ENCODE measurements around the gene KIF4A.
"Not testable (repeated sequence)": the region's sequence is repeated elsewhere in the genome, so short reads cannot be mapped to it uniquely, and the experiment has no call there.

Gene KIF4A

DNA sequence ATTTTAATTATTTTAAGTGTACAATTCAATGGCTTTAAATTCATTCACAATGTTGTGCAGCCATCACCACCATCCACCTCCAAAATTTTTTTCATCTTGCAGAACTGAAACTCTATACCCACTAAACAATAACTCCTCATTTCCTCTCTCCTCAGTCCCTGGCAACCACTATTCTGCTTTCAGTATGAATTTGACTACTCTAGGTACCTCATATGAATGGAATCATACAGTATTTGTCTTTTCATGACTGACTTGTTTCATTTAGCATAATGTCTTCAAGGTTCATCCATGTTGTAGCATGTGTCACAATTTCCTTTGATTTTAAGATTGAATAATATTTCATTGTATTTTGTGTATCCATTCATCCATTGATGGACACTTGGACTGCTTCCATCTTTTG, 46.9 kb downstream of the KIF4A start:
- no peaks in the 10 kb centered on the region for H3K4me1 ChIP-seq
- H3K36me3 ChIP-seq: no peaks in the 10 kb centered on the region
- TF ChIP-seq, protein P1, sequence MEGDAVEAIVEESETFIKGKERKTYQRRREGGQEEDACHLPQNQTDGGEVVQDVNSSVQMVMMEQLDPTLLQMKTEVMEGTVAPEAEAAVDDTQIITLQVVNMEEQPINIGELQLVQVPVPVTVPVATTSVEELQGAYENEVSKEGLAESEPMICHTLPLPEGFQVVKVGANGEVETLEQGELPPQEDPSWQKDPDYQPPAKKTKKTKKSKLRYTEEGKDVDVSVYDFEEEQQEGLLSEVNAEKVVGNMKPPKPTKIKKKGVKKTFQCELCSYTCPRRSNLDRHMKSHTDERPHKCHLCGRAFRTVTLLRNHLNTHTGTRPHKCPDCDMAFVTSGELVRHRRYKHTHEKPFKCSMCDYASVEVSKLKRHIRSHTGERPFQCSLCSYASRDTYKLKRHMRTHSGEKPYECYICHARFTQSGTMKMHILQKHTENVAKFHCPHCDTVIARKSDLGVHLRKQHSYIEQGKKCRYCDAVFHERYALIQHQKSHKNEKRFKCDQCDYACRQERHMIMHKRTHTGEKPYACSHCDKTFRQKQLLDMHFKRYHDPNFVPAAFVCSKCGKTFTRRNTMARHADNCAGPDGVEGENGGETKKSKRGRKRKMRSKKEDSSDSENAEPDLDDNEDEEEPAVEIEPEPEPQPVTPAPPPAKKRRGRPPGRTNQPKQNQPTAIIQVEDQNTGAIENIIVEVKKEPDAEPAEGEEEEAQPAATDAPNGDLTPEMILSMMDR (IDR thresholded peaks at IDR 0.05; ENCODE audit: low read depth, low read length): no peak
- H3K27me3 ChIP-seq: no peaks in the 10 kb centered on the region
- DNase-seq: no peak
- no peaks in the 10 kb centered on the region for H3K9me3 ChIP-seq
- H3K4me3 ChIP-seq (ENCODE audit: low read depth, low read length): no peak overlapping the region

DNA sequence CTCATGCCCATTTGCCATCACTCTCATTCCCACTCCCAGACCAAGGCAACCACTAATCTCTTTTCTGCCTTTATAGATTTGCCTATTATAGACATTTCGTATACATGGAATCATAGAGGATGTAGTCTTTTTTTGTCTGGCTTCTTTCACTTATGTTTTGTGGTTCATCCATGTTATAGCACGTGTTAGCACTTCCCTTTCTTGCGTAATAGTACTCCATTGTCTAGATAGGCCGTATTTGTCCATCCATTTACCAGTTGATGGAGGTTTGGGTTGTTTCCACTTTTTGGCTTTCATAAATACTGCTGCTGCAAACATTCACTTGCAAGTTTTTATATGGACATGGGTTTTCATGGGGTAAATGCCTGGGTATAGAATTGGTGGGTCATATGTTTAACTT, 48.4 kb downstream of the KIF4A start:
- no peaks in the 10 kb centered on the region for H3K27me3 ChIP-seq
- no peaks in the 10 kb centered on the region for H3K4me1 ChIP-seq
- H3K4me3 ChIP-seq (ENCODE audit: low read depth, low read length): no peak overlapping the region
- H3K9me3 ChIP-seq: no peaks in the 10 kb centered on the region
- DNase-seq: no peak
- no peaks in the 10 kb centered on the region for H3K36me3 ChIP-seq
- TF ChIP-seq, protein P1 (IDR thresholded peaks at IDR 0.05; ENCODE audit: low read depth, low read length): no peak

DNA sequence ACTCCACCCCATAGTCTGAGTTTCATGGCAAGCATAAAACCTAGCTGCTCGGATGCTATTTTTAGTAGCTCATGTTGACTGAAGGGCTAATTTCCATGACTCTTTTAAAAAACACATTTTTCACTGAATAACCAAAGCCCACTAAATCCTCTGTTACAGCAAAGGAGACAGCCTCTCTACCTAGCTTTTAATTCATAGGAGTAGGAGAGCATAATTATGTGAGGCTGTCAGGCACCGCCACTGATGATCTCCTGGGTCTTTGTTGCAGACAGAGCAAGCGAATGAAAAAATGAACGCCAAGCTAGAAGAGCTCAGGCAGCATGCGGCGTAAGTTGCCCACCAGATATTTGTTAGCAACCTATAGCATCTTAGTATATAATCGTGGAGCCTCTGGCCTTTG, 53.5 kb downstream of the KIF4A start:
- DNase-seq: no peak
- Histone ChIP-seq H3K27me3 (no peaks in the 10 kb centered on the region), H3K9me3 (no peaks in the 10 kb centered on the region), H3K4me3 (ENCODE audit: low read depth, low read length) (no peak overlapping the region), H3K36me3 (no peaks in the 10 kb centered on the region), H3K4me1 (no peaks in the 10 kb centered on the region)
- TF ChIP-seq, protein P1 (IDR thresholded peaks at IDR 0.05; ENCODE audit: low read depth, low read length): no peak

DNA sequence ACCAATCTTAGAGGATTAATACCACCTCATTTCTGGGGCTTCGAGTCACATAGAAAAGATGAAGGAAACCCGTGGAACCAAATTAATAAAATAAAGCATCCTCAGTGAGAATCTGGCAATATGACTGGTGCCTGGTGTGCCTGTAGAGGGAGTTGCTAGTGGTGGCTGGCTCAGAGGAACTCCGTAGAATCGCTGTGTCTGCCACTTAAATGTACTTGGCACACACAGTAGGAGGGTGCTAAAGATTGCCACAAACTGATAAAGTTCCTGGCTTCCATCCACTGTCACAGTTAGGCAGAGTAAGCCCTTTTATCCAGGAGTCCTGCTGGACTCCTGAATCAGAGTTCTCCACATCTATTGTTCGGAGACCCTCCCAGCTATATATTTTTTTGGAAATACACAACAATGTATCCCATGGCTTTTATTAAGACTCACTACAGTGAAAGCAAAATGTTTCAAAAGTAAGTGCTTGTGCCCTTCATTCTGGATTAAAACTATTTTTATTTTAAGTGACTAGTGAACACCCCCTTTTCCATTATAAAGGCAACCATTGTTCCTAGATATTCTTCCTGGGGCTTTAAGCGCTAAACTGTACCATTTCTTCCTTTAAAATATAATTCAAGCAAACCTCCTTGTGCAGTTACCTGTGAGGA, 56.6 kb downstream of the KIF4A start:
- no peaks in the 10 kb centered on the region for H3K27me3 ChIP-seq
- TF ChIP-seq, protein P1 (IDR thresholded peaks at IDR 0.05; ENCODE audit: low read depth, low read length): no peak
- H3K36me3 ChIP-seq: no peaks in the 10 kb centered on the region
- H3K9me3 ChIP-seq: no peaks in the 10 kb centered on the region
- H3K4me1 ChIP-seq: no peaks in the 10 kb centered on the region
- no peak overlapping the region for H3K4me3 ChIP-seq (ENCODE audit: low read depth, low read length)
- DNase-seq: no peak

DNA sequence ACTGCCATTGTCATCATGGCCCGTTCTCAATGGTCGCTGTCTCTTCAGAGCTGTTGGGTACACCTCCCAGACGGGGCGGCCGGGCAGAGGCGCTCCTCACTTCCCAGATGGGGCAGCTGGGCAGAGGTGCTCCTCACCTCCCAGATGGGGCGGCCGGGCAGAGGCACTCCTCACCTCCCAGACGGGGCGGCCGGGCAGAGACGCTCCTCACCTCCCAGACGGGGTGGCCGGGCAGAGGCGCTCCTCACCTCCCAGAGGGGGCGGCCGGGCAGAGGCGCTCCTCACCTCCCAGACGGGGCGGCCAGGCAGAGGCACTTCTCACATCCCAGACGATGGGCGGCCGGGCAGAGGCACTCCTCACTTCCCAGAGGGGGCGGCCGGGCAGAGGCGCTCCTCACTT, 58.9 kb downstream of the KIF4A start:
- not testable (repeated sequence) for H3K9me3 ChIP-seq; H3K4me1 ChIP-seq; H3K27me3 ChIP-seq; H3K36me3 ChIP-seq; DNase-seq; H3K4me3 ChIP-seq (ENCODE audit: low read depth, low read length)

DNA sequence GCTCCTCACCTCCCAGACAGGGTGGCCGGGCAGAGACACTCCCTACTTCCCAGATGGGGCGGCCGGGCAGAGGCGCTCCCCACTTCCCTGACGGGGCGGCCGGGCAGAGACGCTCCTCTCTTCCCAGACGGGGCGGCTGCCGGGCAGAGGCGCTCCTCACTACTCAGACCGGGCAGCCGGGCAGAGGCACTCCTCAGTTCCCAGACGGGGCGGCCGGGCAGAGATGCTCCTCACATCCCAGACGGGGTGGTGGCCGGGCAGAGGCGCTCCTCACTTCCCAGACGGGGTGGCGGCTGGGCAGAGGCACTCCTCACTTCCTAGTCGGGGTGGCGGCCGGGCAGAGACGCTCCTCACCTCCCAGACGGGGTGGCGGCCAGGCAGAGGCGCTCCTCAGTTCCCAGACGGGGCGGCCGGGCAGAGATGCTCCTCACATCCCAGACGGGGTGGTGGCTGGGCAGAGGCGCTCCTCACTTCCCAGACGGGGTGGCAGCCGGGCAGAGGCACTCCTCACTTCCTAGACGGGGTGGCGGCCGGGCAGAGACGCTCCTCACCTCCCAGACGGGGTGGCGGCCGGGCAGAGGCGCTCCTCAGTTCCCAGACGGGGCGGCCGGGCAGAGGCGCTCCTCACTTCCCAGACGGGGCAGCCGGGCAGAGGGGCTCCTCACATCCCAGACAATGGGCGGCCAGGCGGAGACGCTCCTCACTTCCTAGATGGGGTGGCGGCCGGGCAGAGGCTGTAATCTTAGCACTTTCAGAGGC, 59.6 kb downstream of the KIF4A start:
- not testable (repeated sequence) for H3K9me3 ChIP-seq; DNase-seq; H3K4me1 ChIP-seq; H3K4me3 ChIP-seq (ENCODE audit: low read depth, low read length); H3K27me3 ChIP-seq; H3K36me3 ChIP-seq

DNA sequence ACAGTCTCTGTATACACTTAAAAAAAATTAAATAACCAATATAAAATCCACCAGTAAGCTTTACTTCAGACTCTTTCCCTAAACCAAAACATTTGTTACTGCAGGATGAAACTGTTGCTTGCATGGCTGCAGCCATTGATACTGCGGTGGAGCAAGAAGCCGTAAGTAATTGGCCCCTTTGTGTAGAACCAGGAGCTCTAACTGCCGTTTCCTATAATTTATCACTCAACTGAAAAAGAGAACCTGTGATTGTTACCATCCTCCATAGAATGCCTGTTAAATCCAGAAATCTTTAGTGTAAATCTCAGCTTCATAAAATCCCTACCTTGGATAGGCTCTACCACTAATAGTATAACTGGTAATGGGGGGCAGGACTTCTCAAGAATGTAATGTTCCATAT, 62.6 kb downstream of the KIF4A start:
- TF ChIP-seq, protein P1 (IDR thresholded peaks at IDR 0.05; ENCODE audit: low read depth, low read length): no peak
- no peaks in the 10 kb centered on the region for H3K9me3 ChIP-seq
- no peaks in the 10 kb centered on the region; the same call in 1 of the 2 replicates for H3K36me3 ChIP-seq
- no peaks in the 10 kb centered on the region for H3K27me3 ChIP-seq
- H3K4me3 ChIP-seq (ENCODE audit: low read depth, low read length): no peak overlapping the region
- H3K4me1 ChIP-seq: no peaks in the 10 kb centered on the region
- DNase-seq: no peak
